IPS-NIHi7 (cell line): ENCODE results near the gene CTSH.
A peak's percentile ranks its signal among the peaks of the same experiment; 100 is the strongest.

Experiments used
- DNase-seq: peaks from one replicate; pipeline ENCODE4 v3.0.0; 2012; ENCODE audit warnings: mixed read lengths; ENCODE audit errors: extremely low spot score

CTSH gene, protein sequence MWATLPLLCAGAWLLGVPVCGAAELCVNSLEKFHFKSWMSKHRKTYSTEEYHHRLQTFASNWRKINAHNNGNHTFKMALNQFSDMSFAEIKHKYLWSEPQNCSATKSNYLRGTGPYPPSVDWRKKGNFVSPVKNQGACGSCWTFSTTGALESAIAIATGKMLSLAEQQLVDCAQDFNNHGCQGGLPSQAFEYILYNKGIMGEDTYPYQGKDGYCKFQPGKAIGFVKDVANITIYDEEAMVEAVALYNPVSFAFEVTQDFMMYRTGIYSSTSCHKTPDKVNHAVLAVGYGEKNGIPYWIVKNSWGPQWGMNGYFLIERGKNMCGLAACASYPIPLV

DNA sequence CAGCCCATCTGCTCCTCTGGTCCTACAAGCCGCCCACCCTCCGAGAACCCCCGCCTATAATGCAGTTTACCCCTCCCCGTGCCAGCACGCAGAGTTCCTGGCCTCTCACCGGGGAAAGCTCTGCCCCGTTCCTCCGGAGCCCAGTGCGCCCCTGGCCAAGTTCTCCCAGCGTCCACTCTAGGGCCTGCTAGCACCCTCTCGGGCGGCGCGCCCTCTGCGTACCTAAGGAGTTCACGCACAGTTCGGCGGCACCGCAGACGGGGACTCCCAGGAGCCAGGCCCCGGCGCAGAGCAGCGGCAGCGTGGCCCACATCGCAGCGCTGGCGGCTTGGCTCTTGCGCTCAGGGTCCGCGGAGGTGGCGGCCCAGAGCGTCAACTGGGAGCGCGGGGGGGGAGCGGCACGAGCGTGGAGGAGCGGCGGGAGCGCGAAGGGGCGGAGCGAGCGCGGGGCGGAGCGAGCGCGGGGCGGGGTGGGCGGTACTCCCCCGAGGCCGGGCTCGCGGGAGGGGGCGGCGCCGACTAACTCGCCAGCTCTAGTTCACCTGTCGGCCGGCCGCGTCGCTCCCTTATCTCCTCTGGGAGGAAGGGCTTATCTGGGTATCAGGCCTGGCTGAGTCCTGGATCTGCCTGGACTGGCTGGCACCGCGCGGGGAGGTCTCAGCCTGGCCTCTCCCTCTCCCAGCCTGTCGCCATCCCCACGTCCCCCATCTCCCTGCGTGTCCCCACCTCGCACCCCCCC, at the start of gene CTSH:
TSS of gene CTSH (minus strand) at position 378 of the 739 bp plus-strand sequence. CDS start at position 313, 65 bp downstream.
- DNase-seq: peak; percentile 97

DNA sequence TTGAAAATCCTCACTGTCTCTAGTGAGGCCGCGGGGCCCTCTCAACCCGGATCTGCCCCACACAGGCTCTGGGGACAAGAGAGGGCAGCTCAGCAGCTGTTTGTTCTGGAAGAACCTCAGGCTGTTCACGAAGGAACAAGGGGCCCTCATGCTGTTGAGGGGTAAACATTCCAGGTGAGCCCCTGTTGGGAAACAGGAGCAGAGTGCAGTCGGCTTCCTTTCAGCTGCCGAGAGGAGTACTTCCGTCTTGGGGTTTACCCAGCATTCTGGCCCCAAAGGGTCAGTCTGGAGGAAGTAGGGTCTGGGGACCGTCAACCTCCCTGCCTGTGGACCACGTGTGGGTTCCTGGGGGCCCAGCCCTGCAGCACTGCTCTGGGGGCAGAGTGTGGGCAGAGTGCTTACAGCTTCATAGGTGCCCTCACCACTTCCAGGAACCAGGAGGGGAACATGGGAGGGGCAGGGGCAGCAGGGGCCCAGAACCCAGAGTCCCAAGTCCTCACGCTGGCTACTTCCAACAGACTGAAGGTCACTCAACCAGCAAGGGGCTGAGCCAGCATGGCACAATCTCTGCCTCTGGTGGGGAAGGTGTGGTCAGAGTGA, 49.2 kb upstream of the CTSH start:
- DNase-seq: no peak

DNA sequence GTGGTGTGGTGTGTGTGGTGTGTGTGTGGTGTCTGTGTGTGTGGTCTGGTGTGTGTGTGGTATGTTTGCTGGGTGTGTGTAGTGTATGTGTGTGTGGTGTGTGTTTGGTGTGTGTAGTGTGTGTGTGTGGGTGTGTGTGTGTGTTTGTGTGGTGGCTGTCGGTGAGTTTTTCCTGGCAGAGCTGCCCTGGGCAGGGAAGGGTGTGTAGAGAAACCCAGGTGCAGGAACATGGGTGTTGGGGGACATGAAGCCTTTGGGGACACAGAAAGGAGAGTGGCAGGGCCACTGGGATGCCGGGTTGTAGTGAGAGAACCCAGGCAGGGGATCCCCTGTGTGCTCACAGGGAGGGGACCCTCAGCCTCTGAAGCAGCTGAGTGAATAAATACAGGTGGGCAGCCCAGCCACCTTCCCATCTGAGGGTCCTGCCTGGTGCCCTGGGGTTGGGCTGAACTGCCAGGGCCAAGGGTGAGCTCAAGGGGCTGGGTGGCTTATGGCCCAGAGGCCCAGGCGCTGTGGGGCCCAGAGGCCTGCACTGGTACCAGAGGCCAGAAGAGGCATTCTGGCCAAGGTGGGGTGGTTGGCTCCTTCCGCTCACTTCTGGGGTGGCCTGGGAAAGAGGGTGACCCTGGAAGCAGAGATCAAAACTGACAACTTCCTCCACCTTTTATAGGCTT, 48.5 kb upstream of the CTSH start:
- DNase-seq: no peak

DNA sequence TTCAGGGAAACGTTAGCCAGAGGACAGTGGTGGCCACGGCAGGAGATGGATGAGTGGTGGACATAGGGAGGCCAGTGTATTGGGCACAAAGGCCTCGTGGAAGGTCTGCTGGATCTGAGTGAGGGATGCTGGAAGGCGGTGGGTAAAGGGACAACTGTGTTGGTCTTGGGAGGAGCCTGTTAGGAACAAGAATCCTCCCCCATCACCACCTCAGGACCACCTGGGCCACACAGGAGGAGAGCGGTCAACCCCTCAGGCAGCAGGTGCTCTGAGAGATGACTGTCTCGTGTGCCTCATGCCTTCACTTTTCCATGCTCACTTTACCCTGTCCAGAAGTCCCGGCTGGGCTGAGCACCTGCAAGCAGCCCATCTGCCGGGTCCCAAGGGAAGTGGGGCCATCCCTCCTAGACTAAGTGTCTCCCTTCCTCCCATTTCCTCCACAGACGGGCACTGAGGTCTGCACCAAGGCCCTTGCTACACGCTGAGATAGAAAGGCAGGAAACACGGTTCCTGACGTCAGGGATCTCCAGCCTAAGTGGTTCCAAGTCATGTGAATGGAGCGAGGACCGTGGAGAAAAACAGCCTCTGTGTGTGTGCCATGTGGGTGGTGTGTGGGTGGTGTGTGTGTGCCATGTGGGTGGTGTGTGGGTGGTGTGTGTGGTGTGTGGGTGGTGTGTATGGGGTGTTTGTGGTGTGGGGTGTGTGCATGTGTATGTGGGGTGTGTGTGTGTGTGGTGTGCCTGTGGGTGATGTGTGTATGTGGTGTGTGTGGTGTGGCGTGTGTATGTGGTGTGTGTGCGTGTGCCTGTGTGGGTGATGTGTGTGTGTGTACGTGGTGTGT, 47.8 kb upstream of the CTSH start:
- no peak for DNase-seq

DNA sequence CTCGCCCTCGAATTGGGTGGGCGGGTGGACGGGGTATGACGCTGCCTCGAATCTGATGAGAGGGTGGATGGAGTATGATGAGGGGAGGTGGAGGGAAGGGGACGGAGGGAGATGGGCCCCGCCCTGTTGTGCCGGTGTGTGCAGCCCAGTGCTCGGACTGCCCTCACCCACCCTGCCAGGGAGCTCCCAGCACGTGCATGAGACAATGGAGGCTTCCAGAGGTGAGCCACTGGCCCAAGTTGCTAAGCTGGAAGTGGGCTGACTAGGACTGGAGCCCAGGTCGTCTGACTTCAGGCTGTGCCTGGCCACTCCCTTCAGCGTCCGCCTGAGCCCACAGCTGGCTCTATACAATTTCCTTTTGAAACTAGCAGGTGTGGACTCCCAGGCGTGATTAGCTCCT, 47.0 kb upstream of the CTSH start:
- DNase-seq: no peak

DNA sequence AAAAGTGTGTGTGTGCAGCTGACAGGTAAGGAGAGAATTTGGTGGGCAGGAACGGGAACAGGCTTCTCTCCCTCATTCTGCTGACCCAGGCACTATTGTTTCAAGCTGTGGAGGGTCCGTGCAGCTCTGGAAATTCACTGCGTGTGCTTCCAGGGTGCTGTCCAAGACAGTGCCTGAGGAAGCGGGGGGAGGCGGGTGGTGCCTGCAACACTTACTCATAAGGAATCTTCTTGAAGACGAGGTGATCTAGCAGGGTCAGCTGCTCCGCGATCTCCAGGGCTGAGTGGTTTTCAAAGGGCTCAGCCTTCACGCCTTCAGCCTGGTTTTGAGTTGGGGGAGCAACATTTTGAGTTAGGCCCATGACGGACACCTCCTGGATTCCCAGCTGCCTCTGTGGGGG, 46.6 kb upstream of the CTSH start:
- no peak for DNase-seq

DNA sequence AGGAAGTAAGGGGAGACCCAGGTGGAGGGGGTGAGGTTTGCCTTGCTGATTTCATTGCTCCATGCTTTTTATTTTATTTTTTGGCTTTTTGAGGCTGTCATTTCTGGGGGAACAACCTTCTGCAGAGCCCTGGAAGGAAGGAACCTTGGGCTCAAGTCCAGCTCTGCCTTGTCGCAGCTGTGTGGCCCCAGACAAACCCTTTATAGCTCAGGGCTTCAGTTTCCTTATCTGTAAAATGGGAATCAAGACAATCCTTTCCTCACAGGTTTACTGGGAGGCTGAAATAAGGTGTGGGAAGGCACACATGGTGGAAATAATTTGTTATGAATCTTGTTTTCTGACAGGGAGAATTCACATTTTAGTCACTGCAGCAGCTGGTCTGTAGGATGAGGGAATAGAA, 45.4 kb upstream of the CTSH start:
- no peak for DNase-seq

DNA sequence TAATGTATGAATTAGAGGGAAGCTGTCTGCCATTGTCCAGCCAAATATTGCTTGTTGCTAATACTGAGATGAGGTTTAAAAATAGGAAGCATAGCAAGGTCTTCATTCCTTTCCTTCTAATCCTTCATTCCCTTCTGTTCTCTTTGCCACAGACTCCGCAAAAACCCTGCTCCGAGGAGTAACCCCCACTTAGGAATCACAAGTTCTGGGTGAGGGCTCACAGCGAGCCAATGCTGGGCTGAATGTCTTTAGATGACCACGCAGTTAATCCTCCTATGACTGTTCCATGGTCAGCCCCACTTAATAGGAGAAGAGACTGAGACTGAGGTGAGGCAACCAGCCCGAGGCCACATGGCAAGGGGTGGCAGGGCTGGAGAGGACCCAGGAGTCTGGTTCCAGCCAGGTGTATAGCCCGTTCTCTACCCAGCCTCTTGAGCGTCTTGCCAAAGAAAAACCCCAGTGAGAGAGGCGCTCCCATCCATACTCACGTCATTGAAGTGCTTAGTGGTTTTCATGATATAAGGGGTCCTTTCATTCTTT, 44.9 kb upstream of the CTSH start:
- no peak for DNase-seq

DNA sequence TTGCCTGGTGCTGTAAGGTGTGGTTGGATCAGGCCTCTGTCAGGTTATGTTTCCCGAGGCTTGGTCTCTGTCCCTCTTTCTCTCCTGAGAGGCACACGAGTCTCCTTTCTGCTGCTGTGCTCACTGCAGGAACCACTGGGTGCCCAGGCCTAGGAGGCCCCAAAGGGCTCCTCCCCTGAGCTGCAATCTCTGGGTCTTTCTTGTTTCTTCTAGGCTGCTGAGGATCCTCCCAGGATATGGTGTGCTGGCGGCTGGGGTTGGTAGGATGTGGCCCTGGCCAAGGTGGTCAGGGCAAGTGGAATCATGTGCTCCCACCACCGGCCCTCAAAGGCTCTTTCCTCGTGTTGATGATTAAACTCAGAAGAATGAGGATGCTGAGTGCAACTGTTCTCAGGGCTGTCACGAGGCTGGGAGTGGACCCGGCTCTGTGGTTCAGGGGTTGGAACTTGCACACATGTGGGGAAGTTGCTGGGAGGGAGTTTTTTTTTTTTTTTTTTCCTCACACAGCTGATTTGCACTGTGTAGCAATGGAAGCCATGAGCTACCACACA, 43.6 kb upstream of the CTSH start:
- no peak for DNase-seq

DNA sequence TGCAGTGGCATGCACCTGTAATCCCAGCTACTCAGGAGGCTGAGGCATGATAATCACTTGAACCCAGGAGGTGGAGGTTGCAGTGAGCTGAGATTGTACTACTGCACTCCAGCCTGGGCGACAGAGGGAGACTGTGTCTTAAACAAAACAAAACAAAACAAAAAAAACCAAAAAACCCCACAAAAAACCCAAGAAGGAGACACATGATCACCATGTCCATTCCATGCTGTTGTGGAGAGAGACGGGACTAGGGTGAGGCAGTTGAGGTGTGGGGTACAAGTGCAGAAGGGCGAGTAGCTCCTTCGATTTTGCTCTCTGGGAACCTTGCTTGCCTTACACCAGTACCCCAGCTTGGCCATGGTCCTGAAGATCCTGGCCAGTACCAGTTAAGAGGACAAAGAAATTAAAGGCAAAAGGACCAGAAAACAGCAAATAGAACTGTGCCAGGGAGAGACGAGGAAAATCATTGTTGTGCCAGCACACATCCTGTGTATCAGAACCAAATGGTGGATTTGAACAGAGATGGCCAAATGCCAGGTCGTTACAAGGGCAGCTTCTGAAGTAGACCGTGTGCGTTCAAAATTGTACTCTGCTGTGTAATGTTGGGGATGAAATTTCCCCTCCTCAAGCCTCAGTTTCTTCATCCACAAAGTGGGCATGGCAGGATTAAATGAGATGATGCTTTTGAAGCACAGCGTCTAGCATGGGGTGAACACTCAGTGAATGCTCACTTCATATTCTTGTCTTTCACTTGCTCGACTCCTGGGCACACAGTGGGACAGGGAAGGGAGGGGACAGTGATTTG, 42.9 kb upstream of the CTSH start:
- no peak for DNase-seq

DNA sequence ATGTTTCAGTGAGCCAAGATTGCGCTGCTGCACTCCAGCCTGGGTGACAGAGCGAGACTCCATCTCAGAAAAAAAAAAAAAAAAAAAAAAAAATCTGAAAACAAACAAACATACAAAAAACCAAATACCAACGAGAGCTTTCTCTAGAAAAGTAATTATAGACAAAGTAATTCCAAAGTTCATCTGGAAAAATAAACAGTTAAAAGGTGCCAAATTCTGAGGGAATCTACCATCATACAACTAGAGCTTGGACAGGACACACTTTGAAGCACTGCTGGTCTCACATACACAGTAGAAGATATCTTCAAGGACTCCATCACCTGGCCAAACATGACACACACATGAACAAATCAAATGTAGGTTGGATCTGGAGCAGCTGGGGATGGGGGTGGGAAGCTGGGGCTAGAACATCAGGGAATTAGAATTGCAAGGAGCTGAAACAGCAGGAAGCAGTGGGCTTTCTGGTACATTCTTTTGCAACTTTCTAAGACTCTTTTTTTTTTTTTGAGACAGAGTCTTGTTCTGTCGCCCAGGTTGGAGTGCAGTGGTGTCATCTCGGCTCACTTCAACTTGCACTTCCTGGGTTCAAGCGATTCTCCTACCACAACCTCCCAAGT, 41.1 kb upstream of the CTSH start:
- DNase-seq: no peak

DNA sequence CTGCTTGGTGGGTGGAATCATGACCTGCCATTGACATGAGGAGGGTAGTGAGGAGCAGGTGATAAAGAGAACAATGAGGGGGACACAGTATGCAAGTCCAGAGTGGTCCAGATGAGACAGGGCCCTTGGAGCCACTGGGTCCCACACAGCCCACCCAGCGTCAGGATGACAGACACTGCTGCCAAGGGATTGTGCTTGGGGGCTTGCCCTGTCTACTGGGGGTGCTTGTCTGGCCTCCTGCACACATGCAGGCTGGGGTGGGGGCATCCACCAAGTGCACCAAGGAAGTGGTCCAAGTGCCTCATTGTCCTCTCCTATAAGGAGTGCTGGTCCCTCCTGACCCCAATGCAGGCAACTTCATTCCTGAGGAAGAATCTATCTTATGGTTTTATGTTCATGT, 39.2 kb upstream of the CTSH start:
- no peak for DNase-seq

DNA sequence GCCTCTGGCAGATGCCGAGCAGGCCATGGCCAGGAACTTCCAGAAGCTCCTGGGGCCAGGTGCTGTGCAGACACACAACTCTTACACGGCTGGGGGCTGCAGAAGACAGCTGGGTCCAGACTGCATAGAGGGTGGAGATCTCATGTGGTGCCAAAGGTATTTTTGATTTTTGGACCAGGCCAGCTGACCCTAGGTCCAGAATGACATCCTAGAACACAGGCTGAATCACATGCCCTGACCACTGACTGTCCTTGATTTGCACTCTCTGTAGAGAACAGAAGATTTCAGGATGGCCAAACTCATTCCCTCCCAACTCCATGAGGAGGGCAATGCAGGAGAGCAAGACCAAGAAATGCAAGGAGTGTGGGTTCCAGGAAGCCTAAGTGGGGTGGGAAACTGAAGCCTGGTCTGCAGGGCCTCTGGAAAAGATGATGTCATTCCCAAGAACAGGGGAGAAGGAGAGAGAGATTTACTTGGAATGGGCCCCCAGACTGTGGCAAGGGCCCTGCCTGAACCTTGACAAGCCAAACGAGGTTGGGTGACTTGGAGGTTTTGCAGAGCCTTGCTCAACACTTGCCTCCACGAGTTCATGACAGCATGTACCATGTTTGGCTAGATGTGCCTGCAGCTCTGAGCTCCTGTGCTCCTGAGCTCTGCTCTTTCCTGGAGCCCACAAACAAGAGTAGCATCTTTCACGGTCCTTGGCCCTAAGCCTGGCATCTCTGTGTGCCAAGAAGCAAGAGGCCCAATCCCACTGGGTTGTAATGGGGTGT, 38.5 kb upstream of the CTSH start:
- DNase-seq: no peak

DNA sequence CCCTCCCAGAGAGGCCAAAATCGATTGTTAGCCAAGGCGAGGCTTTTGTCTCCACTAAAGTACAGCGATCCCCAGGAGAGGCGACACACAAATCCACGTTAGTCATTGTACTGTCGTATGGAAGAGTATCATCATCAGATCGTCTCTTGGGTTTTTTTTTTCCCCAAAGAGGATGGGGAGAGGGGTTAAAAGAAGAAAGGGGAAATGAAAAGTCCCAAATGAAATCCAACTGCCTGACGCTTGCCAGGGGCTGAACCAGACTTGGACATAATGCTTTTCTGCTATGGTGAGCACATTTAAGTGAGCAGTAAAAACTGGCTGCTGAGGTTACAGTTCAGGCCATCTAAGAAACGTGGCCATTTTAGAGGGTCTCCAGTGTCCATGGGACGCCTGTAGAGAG, 37.9 kb upstream of the CTSH start:
- no peak for DNase-seq

DNA sequence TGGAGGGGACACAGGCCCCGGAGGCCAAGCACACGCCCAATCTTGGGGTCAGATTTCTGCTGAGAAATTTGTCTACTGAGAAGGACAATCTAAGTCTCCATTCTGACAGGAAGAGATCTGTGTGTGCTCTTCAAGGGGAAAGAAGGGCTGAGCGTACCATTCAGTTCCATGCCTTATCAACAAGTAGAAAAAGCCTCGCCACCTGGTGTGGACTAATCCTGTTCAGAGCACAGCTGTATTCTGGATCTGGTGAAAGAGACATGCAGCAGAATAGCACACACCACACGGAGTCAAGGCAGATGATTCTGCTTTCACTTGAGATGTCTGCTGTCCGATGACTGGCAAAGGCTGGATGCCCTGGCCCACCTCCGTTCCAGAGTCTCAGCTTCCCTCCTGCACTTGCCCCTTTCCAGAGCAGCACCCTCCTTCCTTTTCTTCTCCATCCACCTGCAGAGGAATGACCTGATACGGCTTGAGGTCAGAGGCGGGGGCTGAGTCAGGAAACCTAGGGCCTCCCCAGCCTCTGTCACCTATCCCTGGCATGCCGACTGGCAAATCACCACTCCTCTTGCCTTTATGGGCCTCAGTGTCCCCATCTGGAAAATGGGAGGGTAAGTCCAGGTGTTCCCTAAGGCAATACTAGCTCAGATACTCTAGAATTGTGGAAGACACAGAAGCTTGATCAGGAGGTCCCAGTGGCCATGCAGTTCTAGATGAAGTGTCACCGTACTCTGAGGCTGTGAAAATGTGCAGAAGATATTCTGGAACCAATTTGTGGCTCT, 36.9 kb upstream of the CTSH start:
- DNase-seq: no peak

DNA sequence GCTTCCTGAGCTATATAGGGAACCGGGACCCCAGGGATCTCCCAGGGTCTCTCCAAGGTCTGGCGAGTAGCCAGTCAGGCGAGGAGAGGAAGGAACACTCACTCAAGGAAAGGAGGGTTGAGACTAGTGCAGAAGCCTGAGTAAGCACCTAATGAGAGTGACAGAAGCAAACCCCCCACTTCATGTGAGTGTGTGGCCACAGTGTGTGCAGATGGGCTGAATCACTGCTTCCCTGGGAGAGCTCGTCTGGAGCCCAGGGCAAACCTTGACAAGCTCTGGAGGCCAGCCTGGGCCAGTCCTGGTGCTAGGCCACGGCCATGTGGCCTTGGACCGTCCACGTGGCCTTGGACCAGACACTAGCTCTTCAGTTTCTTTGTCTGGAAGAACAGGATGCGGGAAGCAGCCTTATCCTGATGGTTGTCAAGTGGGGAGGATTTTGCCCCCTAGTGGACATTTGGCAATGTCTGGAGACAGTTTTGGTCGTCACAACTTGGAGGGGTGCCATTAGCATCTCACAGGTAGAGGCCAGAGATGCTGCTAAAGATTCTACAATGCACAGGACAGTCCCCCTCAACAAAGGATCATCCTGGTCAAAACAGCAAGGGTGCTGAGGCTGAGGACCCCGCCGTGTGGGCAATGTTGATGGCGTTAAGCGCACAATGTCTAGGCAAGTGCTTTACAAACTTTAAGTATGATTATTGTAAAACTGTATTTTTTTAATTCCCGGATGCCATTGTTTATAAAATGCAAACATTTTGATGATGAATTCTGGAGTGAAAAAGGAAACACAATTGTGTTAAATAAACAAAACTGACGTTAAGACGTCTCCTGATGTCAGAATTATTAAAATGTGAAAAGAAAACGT, 34.8 kb upstream of the CTSH start:
- peak; percentile 88 for DNase-seq

DNA sequence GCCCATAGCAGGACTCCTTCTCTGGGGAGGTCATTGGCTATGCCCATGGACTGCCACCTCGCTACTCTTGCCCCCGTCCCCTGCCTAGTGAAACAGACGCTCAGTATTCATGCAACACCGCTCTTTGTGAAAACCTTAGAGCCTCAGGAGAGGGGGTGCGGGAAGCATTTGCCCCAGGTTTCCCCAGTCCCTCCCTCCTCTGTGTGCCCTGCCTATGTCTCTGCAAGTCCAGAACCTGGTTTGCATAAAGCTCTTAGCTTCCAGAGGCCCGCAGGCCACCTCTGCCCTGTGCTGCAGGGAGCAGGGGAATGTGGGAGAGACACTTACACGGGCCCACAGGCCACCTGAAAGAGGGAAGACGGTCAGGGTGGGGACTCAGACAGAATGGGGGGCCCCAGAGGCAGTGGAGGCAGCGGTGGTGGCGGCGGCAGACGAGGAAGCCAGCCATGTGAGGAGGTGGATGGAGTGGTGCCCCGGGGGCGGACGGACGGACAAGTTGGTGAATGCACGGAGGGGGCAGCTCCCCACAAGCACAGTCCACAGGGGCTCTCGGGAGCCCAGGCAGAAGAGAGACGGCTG, 33.8 kb upstream of the CTSH start:
- DNase-seq: no peak
